GM19372 (cell line): Measurements from ENCODE around the gene FANCI.

Source experiments
- ATAC-seq: cut with Tn5 transposase; IDR thresholded peaks from one replicate; pipeline ENCODE4 v1.9.1; 2021; ENCODE audit warnings: mild to moderate bottlenecking, low read depth, moderate library complexity; ENCODE audit not compliant: unreplicated experiment

The FANCI gene

DNA sequence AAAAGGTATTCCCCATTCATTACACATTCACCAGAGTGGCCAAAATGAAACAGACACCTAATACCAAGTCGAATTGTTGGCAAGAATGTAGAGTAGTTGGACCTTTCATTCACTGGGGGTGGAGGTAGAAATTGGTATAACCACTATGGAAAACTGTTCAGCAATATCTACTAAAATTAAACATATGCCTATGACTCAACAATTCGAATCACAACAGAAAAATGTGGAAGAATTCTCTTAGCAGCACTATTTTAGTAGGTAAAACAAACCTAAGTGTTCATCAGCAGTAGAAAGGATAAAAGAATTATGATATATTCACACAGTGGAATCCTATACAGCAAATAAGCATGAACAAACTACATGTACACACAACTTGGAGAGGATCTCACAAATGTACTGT lies 60.2 kb downstream of the FANCI start:
- no peak for ATAC-seq

DNA sequence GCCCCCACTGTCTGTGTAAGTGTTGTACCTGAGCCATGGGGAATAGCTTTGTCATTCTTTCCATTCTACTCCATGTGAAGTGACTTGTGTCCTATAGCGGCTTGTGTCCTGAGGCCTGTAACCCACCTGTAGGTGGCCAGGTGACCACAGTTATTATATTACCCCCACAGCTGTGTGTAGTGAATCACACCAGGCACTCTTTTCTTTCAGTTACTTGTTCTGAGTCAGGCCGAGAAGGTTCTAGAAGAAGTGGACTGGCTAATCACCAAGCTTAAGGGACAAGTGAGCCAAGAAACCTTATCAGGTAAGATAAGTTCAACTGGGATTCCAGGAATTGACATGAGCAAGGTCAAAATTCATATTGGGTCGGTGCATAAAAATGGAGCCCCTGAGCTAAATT lies 61.6 kb downstream of the FANCI start:
- no peak for ATAC-seq

GRCh38 chr15:89307046-89307587 lies 63.3 kb downstream of the FANCI start:
- ATAC-seq = no peak

DNA sequence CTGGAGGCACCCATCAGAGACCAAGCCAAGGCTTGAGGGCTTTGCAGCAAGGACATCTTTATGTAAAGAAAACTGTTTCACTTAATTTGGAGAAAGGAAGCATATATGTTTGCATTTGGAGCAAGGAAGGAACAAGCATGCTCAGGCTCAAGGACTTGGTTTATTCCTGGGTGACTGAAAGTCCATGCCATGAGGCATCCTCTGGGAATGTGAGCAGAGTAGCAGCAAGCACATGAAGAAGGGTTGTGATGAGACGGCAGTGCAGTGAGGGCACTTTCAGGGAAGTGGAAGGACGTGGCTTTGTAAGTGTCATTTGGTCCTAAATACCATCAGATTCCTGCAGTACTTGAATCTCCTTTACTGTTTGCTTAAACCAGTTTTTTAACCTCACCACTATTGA lies 64.0 kb downstream of the FANCI start:
- no peak for ATAC-seq

GRCh38 chr15:89308236-89308635 lies 64.5 kb downstream of the FANCI start:
- ATAC-seq = no peak

GRCh38 chr15:89309993-89310392 lies 66.2 kb downstream of the FANCI start:
- no peak for ATAC-seq

DNA sequence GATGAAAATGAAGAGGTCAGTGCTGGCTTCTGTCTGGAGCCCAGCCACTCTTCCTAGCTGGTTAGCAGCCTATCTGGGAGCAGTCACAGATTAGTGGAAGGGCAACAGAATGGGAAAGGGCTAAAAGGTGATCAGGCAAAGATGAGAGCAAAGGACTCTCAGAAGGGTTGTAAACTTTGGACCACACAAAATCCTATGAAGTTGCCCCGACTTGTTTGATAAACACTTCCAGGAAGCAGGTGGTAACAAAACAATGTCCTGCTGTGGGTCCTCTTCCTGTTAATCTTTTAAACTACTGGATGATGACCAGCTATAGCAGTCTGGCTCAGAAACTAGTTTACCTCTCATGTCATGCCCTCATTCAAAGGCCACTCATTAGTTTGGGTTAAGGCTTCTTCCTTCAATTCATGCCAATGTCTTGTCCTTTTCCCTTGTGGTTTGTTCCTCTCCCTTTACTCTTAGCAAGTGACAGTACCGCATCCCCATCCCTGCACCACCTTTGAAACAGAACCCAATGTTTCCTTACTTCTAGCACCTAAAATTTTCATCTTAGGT lies 71.7 kb downstream of the FANCI start:
- ATAC-seq = no peak

DNA sequence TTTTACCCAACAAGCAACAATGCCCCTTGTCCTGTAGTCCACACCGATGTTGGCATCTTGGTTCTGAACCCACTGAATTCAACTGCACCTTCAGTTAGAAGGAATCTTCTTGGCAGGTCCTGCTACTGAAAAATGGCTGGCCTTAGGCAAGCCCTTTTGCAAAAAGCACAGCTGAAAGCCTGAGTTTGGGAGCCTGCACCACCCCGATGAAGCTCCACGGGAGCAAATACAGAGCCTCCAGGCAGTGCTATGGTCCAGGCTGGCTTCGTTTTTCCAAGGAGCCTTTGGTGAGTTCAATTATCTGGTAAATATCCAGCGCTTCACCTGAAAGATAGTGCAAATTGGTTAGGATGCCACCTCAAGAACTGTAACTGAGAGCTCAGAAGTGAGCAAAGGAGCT lies 72.7 kb downstream of the FANCI start:
- no peak for ATAC-seq

DNA sequence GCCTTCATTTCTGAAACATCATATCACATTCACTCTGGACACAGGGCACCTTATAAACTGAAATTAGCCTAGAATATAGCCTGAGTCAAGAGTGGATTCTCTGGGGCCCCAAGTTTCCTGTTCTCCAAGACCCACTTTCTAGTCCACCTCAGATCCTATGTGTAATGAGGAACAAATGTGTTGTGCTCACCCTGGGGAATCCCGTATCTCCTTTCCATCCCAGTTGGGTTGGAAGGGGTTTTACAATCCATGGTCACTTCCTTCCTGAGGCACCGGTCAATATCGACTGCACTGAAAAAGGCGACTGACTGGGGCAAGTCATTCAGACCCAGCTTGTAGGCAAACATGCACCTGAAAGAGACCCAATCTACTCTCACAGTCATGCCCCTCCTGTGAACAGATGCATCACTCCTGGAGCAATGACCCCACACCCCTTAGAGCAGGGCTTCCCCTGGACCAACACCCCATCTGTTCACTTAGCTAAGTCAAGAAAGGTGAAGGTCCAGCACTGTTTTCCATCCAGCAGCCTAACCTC lies 73.5 kb downstream of the FANCI start:
- ATAC-seq = no peak

DNA sequence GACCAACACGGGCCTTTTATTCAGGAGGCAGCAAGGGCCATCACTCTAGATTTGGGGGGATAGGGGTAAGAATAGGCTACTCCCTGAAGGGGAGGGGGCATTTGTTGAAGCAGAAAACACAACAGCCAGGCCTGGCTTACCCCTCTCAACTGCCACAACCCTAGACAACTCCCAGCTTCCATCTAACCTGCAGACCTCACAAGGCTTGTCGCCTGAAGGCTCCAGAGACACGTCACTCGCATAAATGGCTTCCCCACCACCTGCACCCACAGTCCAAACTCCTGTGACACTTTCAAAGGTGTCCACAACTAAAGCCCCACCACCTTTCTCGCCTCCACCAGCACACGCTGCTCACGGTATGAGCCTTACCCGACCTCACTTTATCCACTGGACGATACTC lies 75.9 kb downstream of the FANCI start:
- no peak for ATAC-seq

GRCh38 chr15:89320200-89320599 lies 76.4 kb downstream of the FANCI start:
- no peak for ATAC-seq

- no peak for ATAC-seq
Measured at GRCh38 chr15:89321521-89322410, 78.0 kb downstream of the FANCI start.

DNA sequence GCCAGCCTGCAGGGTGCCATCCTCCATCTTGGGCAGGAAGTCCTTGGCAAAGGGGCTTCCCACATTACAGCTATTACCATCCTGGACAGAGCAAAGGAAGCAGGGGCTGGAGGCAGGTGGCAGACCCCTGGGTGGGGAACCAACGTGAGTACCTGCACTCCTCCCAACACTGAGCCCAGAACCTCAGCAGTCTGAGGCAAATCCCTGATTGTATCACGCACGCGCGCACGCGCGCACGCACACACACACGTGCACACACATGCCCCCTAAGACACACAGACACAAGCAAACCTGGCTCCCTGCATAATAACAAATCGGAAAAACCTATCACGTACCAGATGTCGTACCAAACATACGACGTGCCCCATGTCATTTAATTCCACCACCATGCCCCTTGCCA lies 79.0 kb downstream of the FANCI start:
- no peak for ATAC-seq

GRCh38 chr15:89323825-89324224 lies 80.0 kb downstream of the FANCI start:
- no peak for ATAC-seq

DNA sequence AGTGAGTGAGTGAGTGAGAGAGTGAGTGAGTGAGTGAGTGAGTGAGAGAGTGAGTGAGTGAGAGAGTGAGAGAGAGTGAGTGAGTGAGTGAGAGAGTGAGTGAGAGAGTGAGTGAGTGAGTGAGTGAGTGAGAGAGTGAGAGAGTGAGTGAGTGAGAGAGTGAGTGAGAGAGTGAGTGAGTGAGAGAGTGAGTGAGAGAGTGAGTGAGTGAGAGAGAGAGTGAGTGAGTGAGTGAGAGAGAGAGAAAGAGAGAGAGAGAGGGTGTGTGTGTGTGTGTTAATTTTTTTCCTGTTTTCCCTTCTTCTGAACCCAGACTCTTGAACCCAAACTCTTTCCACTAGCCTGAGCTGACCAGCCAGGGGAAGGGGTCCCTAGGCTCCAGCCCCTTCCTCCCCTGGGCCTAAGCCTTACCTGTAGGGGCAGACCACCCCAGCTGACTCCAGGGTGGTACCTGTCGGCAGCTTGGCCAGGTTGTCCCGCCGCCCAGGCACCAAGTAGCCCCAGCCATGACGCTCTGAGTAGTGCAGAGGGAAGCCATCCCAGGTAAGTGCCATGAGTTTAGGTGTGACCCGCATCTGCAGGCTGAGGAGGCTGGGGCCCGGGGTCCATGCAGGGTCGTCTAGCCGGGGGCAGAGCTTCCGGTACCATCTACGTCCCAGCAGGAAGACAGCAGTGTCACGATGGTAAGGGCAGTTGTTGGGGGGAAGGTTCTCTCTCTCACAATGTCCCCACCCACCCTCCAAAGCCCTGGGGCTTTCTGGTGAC lies 81.4 kb downstream of the FANCI start:
- no peak for ATAC-seq

- ATAC-seq = no peak
Measured at GRCh38 chr15:89326316-89326715, 82.5 kb downstream of the FANCI start.

DNA sequence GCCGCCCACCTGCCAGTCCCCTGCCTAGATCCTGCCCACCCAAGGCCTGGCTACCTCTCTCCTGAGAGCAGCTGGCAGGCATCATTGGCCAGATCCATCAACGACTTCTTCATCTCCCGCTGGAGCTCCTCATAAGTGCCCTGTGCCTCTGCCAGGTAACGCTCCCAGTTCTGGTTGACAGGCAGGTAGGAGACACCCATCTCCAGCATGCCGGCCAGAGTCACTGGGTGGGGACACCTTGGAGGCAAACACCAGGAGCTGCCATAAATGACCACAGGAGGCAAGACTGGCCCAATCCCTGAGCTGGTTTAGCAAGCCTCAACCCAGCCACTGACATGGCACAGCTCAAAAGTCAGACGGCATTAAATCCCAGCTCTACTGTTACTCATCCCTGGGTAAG lies 83.3 kb downstream of the FANCI start:
- ATAC-seq = no peak

GRCh38 chr15:89328398-89329254 lies 84.8 kb downstream of the FANCI start:
- ATAC-seq = no peak

DNA sequence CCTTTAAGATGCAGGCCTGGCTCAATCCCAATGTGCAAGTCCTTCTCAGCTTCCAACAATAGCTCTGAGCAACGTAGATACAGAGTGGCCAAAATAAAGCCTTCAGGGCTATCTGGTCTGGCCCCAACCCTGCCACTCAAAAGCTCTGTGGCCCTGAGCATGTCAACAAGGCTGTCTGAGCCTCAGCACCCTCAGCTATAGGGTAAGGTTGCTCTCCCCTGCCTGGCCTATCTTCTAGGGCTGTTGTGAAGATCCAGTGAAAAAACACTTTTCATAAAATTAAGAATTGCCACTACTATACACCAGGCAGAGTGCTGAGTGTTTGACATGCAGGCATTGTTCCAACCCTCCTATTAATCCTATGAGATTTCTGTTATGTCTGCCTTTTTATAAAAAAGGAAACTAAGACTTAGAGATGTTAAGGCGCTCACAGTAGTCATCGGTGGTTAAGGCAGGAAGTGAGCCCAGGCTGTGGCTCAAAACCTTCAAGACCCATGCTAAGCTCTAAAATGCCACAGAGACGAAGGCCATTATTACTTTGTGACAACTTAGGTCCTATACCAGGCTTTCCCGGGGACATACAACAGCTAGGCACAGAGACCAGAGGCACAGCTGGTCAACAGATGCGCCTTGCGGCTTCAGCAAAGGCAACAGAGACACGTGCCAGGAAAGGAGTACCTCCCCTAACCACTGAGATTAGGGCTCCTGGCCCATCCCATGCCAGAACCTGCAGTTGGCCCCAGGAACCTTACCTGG lies 85.7 kb downstream of the FANCI start:
- no peak for ATAC-seq
